ENCODE results near the gene SECTM1. TPM values are rescaled to one million over a fixed set of nuclear protein-coding genes. Genes with fewer than 3 reads are reported as not detected.

Gene SECTM1
- total and polyA plus RNA-seq, 9 of the 15 experiments (the other 6 are each of a cell fraction or from before 2014, with no cell fraction given), result 0.11 to 0.46 (median 0.18) TPM; not detected in 6

DNA sequence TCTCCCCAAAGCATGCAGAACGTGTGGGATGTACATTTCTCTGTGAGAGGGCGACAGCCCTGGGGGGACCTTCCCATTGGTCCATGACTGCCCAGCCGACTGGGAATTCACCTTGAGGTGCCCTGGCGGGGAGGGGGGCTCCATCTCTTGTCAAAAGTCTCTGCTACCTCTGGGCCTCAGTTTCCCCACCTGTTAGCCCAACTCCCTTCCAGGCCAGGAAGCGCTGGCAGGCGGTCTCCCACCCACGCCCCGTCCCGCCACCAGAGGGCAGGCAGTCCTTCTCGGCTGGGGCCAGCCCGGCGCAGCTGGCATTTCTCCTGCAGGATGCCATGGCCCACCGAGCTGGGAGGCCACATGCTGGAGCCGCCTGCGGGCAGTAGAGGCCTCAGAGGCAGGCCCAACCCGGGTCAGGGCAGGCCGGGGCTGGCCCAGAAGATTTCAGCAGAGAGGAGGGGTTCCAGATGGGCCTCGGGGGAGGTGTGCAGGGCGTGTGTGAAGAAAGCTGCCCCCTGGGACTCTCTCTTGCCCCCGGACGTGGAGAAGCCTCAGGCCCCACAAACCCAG, 32.8 kb downstream of the SECTM1 start (continued):
- TF ChIP-seq ZNF407 (IDR thresholded peaks at IDR 0.05; ENCODE audit: low read depth), result no peak
- TF ChIP-seq TOE1 (IDR thresholded peaks at IDR 0.05; ENCODE audit: borderline replicate concordance), result no peak
- TF ChIP-seq TOE1 (CRISPR knock-in tag; IDR thresholded peaks at IDR 0.05; ENCODE audit: borderline replicate concordance, low read depth), result no peak
- TF ChIP-seq HOMEZ (CRISPR knock-in tag; IDR thresholded peaks at IDR 0.05), result no peak
- TF ChIP-seq SMC3 (conservative IDR thresholded peaks at IDR 0.05; ENCODE audit: insufficient read depth, low read depth, low read length), result peak; percentile 62
- no peak for TF ChIP-seq PREB (CRISPR knock-in tag; IDR thresholded peaks at IDR 0.05)
- TF ChIP-seq, protein P1, sequence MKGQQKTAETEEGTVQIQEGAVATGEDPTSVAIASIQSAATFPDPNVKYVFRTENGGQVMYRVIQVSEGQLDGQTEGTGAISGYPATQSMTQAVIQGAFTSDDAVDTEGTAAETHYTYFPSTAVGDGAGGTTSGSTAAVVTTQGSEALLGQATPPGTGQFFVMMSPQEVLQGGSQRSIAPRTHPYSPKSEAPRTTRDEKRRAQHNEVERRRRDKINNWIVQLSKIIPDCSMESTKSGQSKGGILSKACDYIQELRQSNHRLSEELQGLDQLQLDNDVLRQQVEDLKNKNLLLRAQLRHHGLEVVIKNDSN (CRISPR knock-in tag; IDR thresholded peaks at IDR 0.05), result no peak
- TF ChIP-seq, protein P2, sequence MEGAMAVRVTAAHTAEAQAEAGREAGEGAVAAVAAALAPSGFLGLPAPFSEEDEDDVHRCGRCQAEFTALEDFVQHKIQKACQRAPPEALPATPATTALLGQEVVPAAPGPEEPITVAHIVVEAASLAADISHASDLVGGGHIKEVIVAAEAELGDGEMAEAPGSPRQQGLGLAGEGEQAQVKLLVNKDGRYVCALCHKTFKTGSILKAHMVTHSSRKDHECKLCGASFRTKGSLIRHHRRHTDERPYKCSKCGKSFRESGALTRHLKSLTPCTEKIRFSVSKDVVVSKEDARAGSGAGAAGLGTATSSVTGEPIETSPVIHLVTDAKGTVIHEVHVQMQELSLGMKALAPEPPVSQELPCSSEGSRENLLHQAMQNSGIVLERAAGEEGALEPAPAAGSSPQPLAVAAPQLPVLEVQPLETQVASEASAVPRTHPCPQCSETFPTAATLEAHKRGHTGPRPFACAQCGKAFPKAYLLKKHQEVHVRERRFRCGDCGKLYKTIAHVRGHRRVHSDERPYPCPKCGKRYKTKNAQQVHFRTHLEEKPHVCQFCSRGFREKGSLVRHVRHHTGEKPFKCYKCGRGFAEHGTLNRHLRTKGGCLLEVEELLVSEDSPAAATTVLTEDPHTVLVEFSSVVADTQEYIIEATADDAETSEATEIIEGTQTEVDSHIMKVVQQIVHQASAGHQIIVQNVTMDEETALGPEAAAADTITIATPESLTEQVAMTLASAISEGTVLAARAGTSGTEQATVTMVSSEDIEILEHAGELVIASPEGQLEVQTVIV (CRISPR knock-in tag; IDR thresholded peaks at IDR 0.05; ENCODE audit: borderline replicate concordance), result no peak
- TF ChIP-seq RFX7 (CRISPR knock-in tag; IDR thresholded peaks at IDR 0.05), result no peak
- no peak for TF ChIP-seq TGIF2 (CRISPR knock-in tag; IDR thresholded peaks at IDR 0.05)
- TF ChIP-seq, protein P3, sequence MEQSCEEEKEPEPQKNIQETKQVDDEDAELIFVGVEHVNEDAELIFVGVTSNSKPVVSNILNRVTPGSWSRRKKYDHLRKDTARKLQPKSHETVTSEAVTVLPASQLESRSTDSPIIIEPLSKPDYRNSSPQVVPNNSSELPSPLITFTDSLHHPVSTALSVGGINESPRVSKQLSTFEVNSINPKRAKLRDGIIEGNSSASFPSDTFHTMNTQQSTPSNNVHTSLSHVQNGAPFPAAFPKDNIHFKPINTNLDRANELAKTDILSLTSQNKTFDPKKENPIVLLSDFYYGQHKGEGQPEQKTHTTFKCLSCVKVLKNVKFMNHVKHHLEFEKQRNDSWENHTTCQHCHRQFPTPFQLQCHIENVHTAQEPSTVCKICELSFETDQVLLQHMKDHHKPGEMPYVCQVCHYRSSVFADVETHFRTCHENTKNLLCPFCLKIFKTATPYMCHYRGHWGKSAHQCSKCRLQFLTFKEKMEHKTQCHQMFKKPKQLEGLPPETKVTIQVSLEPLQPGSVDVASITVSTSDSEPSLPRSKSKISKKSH (CRISPR knock-in tag; IDR thresholded peaks at IDR 0.05), result no peak
